GM12878 (cell line): ENCODE data around the gene LRRC56. TPM values are rescaled to one million over a fixed set of nuclear protein-coding genes. Genes with fewer than 3 reads are reported as not detected.
A peak's percentile ranks its signal among the peaks of the same experiment; 100 is the strongest.

Source experiments
- BHLHE40 ChIP-seq, 2 experiments: fragments of 450-650 bp in 1 of 2; IDR thresholded peaks; 2 replicates each; pipeline ENCODE4 v1.6.1; 2011 to 2017; ENCODE audit warnings: low read depth in 2 of 2, borderline replicate concordance in 1 of 2, improper control_type of control experiment in 1 of 2, low read length in 1 of 2, mild to moderate bottlenecking in 1 of 2
- CHD2 ChIP-seq: IDR thresholded peaks from 2 replicates; pipeline ENCODE4 v1.6.1; 2011; ENCODE audit warnings: low read depth, low read length, improper control_type of control experiment, borderline replicate concordance
- EED ChIP-seq: sonication (generic); IDR thresholded peaks from 2 replicates; pipeline ENCODE4 v1.6.1; 2016; ENCODE audit warnings: antibody characterized with exemption, low read depth
- EGR1 ChIP-seq, 2 experiments: IDR thresholded peaks; 1 replicate in 1 of 2; 2 replicates in 1 of 2; pipeline ENCODE4 v1.6.1; 2011 to 2012; ENCODE audit warnings: low read depth in 2 of 2, low read length in 2 of 2, borderline replicate concordance in 1 of 2, mild to moderate bottlenecking in 1 of 2, moderate library complexity in 1 of 2
- ETV6 ChIP-seq, 2 experiments: fragments of 450-650 bp in 1 of 2; IDR thresholded peaks in 1 of 2; conservative IDR thresholded peaks in 1 of 2; 2 replicates each; pipeline ENCODE4 v1.6.1; 2014; ENCODE audit warnings: antibody characterized with exemption in 1 of 2, borderline replicate concordance in 1 of 2, low read depth in 1 of 2, mild to moderate bottlenecking in 1 of 2, moderate library complexity in 1 of 2
- EZH2 ChIP-seq: IDR thresholded peaks from 2 replicates; pipeline ENCODE4 v1.6.1; 2012; ENCODE audit warnings: low read depth, mild to moderate bottlenecking, control low read depth, inconsistent platforms, low read length, borderline replicate concordance; ENCODE audit not compliant: control insufficient read depth
- FOXM1 ChIP-seq: IDR thresholded peaks from 2 replicates; pipeline ENCODE4 v1.6.1; 2012; ENCODE audit warnings: low read depth, mild to moderate bottlenecking, inconsistent platforms, low read length, moderate library complexity
- GATAD2B ChIP-seq: fragments of 450-650 bp; conservative IDR thresholded peaks from 2 replicates; pipeline ENCODE4 v1.6.1; 2017; ENCODE audit warnings: low read depth, mild to moderate bottlenecking, moderate library complexity
- HDAC6 ChIP-seq: fragments of 200-600 bp; sonication (generic); IDR thresholded peaks from one replicate; pipeline ENCODE4 v1.8.0; 2017; ENCODE audit warnings: antibody characterized with exemption; ENCODE audit not compliant: unreplicated experiment
- JUND ChIP-seq: IDR thresholded peaks from 2 replicates; pipeline ENCODE4 v1.6.1; 2012; ENCODE audit warnings: low read depth, mild to moderate bottlenecking, low read length, improper control_type of control experiment, moderate library complexity
- LARP7 ChIP-seq: fragments of 450-650 bp; IDR thresholded peaks from 2 replicates; pipeline ENCODE4 v1.6.1; 2017; ENCODE audit warnings: mild to moderate bottlenecking
- MTA3 ChIP-seq: IDR thresholded peaks from 2 replicates; pipeline ENCODE4 v1.6.1; 2012; ENCODE audit warnings: low read length, inconsistent platforms, borderline replicate concordance
- MYB ChIP-seq: fragments of 150-350 bp; IDR thresholded peaks from 2 replicates; pipeline ENCODE4 v1.6.1; 2014; ENCODE audit warnings: mild to moderate bottlenecking, low read depth, low read length, borderline replicate concordance
- MYC ChIP-seq: IDR thresholded peaks from 2 replicates; pipeline ENCODE4 v1.6.1; 2011; ENCODE audit warnings: mild to moderate bottlenecking, low read length, moderate library complexity, inconsistent platforms; ENCODE audit not compliant: insufficient read depth, insufficient replicate concordance, insufficient read length, severe bottlenecking
- NFIC ChIP-seq: IDR thresholded peaks from 2 replicates; pipeline ENCODE4 v1.6.1; 2012; ENCODE audit warnings: low read depth, mild to moderate bottlenecking, inconsistent platforms, low read length, moderate library complexity
- PAX5 ChIP-seq: IDR thresholded peaks from 2 replicates; pipeline ENCODE4 v1.6.1; 2011; ENCODE audit warnings: low read depth, low read length, borderline replicate concordance
- POLR2A ChIP-seq: IDR thresholded peaks from 2 replicates; pipeline ENCODE4 v1.6.1; 2011; ENCODE audit warnings: low read depth, mild to moderate bottlenecking, low read length
- POU2F2 ChIP-seq: IDR thresholded peaks from 3 replicates; pipeline ENCODE4 v1.6.1; 2011; ENCODE audit warnings: low read depth, mild to moderate bottlenecking, low read length, borderline replicate concordance
- RB1 ChIP-seq: fragments of 450-650 bp; formaldehyde crosslinking; IDR thresholded peaks from 2 replicates; pipeline ENCODE4 v1.6.1; 2017; ENCODE audit warnings: mild to moderate bottlenecking, borderline replicate concordance
- RBBP5 ChIP-seq: fragments of 200-600 bp; sonication (generic); conservative IDR thresholded peaks from 2 replicates; pipeline ENCODE4 v1.6.1; 2016
- RFX5 ChIP-seq: IDR thresholded peaks from 2 replicates; pipeline ENCODE4 v1.6.1; 2011; ENCODE audit warnings: low read depth, low read length, improper control_type of control experiment
- SP1 ChIP-seq: IDR thresholded peaks from one replicate; pipeline ENCODE4 v1.6.1; 2011; ENCODE audit warnings: low read depth, low read length
- SRF ChIP-seq, 2 experiments: IDR thresholded peaks; 2 replicates each; pipeline ENCODE4 v1.6.1; 2011; ENCODE audit warnings: low read depth in 2 of 2, low read length in 2 of 2, mild to moderate bottlenecking in 1 of 2, moderate library complexity in 1 of 2
- SUPT20H ChIP-seq: IDR thresholded peaks from 2 replicates; pipeline ENCODE4 v1.6.1; 2011; ENCODE audit warnings: low read depth, mild to moderate bottlenecking, low read length, moderate library complexity, borderline replicate concordance; ENCODE audit not compliant: control insufficient read depth
- TCF12 ChIP-seq: IDR thresholded peaks from 2 replicates; pipeline ENCODE4 v1.6.1; 2011; ENCODE audit warnings: low read depth, mild to moderate bottlenecking, low read length
- TCF3 ChIP-seq: IDR thresholded peaks from 2 replicates; pipeline ENCODE4 v1.6.1; 2012; ENCODE audit warnings: low read depth, mild to moderate bottlenecking, low read length, borderline replicate concordance; ENCODE audit not compliant: insufficient read depth
- polyA plus RNA-seq, 11 experiments: library from polyadenylated mRNA; depleted of rRNA in 4 of 11; unstranded in 6 of 11; stranded (reverse) in 5 of 11; fragments of >200 nt; fragmentation: Nextera tagmentation in 4 of 11; fragmentation: Illumina TruSeq in 1 of 11; extraction: Ambion mirVana in 4 of 11; extraction: Trizol in 1 of 11; gene quantifications; 1 replicate in 1 of 11; 2 replicates in 10 of 11; pipeline versions ENCODE4 v1.2.1 to v1.2.3, GENCODE V29; 2011 to 2016; ENCODE audit warnings: inconsistent platforms in 2 of 11, missing spikeins in 2 of 11, low read depth in 1 of 11
- total RNA-seq, 4 experiments: library from RNA; depleted of rRNA in 3 of 4; stranded (reverse); fragments of >200 nt in 3 of 4; fragmentation: Illumina TruSeq in 1 of 4; extraction: Trizol in 1 of 4; gene quantifications; 2 replicates each; pipeline versions ENCODE4 v1.2.1 to v1.2.3, GENCODE V29; 2013 to 2021
- TF ChIP-seq, protein P1 (sequence below): fragments of 450-650 bp; IDR thresholded peaks from 2 replicates; pipeline ENCODE4 v1.6.1; 2017; ENCODE audit warnings: mild to moderate bottlenecking, moderate library complexity

Gene LRRC56
- total and polyA plus RNA-seq, 10 of the 15 experiments (the other 5 are each of a cell fraction or from before 2014, with no cell fraction given): 0.02 to 1.9 (median 0.75) TPM; not detected in 1

DNA sequence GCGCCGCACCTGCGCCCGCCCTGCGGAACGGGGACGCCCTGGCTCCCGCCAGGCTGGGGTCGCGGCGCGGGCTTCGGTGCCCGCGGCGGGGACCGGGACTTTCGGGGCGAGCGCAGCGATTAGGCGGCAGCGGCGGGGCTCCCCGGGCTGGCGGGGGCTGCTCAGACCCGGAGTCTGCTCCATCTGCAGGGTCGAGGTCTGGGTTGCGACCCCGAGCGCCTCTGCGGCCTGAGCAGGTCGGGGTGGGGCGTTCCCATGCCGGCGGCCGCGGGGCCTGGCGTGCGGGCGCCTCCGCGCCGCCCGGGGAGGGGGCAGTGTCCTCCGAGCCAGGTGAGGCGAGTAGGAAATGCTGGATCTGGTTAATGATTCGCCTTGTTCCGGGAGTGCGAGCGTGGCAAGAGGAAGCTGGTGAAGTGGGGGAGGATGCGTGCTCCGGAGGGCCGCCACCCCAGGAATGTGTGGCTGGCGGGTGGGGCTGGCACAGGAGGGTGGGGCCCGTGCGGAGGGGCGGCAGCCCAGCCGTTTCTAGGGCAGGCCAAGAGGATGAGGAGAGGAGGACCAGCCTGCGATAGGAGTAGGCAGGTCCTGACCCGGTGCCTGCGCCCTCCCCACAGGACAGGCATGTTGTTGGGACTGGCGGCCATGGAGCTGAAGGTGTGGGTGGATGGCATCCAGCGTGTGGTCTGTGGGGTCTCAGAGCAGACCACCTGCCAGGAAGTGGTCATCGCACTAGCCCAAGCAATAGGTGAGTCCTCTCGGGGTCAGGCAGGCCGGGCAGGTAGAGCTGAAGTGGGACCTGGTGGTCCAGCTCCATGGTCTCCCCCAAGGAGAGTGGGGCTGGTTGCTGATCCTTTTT lies 24.0 kb downstream of the LRRC56 start (continued):
- TF ChIP-seq EED (no peak), RB1 (peak; percentile 65; the same call in 1 of the 2 replicates), BHLHE40 (IDR thresholded peaks at IDR 0.05; ENCODE audit: borderline replicate concordance in 1 of 2, low read depth in 2 of 2, low read length in 1 of 2) (no peak; a peak in 1 of 4 replicates), RFX5 (no peak), SP1 (no peak), POU2F2 (no peak), TCF12 (no peak), EZH2 (no peak), ETV6 (conservative IDR thresholded peaks at IDR 0.05 in 1 of 2, IDR thresholded peaks at IDR 0.05 in 1 of 2; ENCODE audit: borderline replicate concordance in 1 of 2, low read depth in 1 of 2) (no peak), CHD2 (no peak), MYC (no peak), HDAC6 (no peak), PAX5 (0 out of 2 replicates have a peak, but pooled peaks have one; percentile 18), EGR1 (IDR thresholded peaks at IDR 0.05; ENCODE audit: borderline replicate concordance in 1 of 2, low read depth in 2 of 2, low read length in 2 of 2) (0 out of 3 replicates have a peak, but pooled peaks of 1 of the 2 experiments have one; percentile 78), NFIC (no peak), RBBP5 (no peak), POLR2A (0 out of 2 replicates have a peak, but pooled peaks have one; percentile 15), GATAD2B (peak; percentile 63), LARP7 (peak; percentile 93; the same call in 1 of the 2 replicates), SUPT20H (no peak), JUND (no peak), MTA3 (no peak), MYB (no peak), FOXM1 (no peak), TCF3 (0 out of 2 replicates have a peak, but pooled peaks have one; percentile 1), SRF (IDR thresholded peaks at IDR 0.05; ENCODE audit: low read depth in 2 of 2, low read length in 2 of 2) (no peak)
- TF ChIP-seq, protein P1, sequence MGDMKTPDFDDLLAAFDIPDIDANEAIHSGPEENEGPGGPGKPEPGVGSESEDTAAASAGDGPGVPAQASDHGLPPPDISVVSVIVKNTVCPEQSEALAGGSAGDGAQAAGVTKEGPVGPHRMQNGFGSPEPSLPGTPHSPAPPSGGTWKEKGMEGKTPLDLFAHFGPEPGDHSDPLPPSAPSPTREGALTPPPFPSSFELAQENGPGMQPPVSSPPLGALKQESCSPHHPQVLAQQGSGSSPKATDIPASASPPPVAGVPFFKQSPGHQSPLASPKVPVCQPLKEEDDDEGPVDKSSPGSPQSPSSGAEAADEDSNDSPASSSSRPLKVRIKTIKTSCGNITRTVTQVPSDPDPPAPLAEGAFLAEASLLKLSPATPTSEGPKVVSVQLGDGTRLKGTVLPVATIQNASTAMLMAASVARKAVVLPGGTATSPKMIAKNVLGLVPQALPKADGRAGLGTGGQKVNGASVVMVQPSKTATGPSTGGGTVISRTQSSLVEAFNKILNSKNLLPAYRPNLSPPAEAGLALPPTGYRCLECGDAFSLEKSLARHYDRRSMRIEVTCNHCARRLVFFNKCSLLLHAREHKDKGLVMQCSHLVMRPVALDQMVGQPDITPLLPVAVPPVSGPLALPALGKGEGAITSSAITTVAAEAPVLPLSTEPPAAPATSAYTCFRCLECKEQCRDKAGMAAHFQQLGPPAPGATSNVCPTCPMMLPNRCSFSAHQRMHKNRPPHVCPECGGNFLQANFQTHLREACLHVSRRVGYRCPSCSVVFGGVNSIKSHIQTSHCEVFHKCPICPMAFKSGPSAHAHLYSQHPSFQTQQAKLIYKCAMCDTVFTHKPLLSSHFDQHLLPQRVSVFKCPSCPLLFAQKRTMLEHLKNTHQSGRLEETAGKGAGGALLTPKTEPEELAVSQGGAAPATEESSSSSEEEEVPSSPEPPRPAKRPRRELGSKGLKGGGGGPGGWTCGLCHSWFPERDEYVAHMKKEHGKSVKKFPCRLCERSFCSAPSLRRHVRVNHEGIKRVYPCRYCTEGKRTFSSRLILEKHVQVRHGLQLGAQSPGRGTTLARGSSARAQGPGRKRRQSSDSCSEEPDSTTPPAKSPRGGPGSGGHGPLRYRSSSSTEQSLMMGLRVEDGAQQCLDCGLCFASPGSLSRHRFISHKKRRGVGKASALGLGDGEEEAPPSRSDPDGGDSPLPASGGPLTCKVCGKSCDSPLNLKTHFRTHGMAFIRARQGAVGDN: 0 out of 2 replicates have a peak, but pooled peaks have one; percentile 30
